ENCODE measurements around the gene NGF. TPM values are rescaled to one million over a fixed set of nuclear protein-coding genes. Genes with fewer than 3 reads are reported as not detected.

Gene NGF
- total RNA-seq, 3 donors from 2014 or later (not counting 1 experiment from before 2014, with no cell fraction given): not detected

- H3K4me1 ChIP-seq (ENCODE audit: control insufficient read depth, insufficient read depth, low read length): no peaks in the 10 kb centered on the region
- Mint-ChIP-seq H3K4me1 (no peaks in the 10 kb centered on the region), H3K27me3 (ENCODE audit: low read depth in 2 of 2) (peaks cover 0 to 6% of the 10 kb centered on the region in 2 donors), H3K4me3 (no peak overlapping the region), H3K9me3 (no peaks in the 10 kb centered on the region), H3K36me3 (no peaks in the 10 kb centered on the region), H3K27ac (no peak overlapping the region)
- no peak for TF ChIP-seq CTCF (IDR thresholded peaks at IDR 0.05)
- no peak for DNase-seq
- intact Hi-C loops (cut with micrococcal nuclease): no loop called here
- H3K9me3 ChIP-seq (ENCODE audit: control insufficient read depth, insufficient read depth, low read length): no peaks in the 10 kb centered on the region
- H3K27me3 ChIP-seq (ENCODE audit: control insufficient read depth, insufficient read depth, low read length): no peaks in the 10 kb centered on the region
- WGBS (ENCODE audit: insufficient coverage): 81% methylated on average over 11 of the region's 11 CpGs
- no peak for ATAC-seq
- H3K27ac ChIP-seq (ENCODE audit: low read length): no peak overlapping the region
- no peaks in the 10 kb centered on the region for H3K36me3 ChIP-seq (ENCODE audit: control insufficient read depth, insufficient read depth, low read length)
- H3K4me3 ChIP-seq (ENCODE audit: low read length): no peak overlapping the region
Measured at GRCh38 chr1:115282807-115283208, 55.2 kb downstream of the NGF start.

- Mint-ChIP-seq H3K27ac (no peak overlapping the region), H3K4me3 (no peak overlapping the region), H3K36me3 (no peaks in the 10 kb centered on the region), H3K9me3 (no peaks in the 10 kb centered on the region), H3K27me3 (ENCODE audit: low read depth in 2 of 2) (peaks cover 0 to 6% of the 10 kb centered on the region in 2 donors), H3K4me1 (no peaks in the 10 kb centered on the region)
- ATAC-seq (no peak), DNase-seq (no peak)
- no peak for TF ChIP-seq CTCF (IDR thresholded peaks at IDR 0.05)
- intact Hi-C loops (cut with micrococcal nuclease): no loop called here
- H3K4me1 ChIP-seq (ENCODE audit: control insufficient read depth, insufficient read depth, low read length): no peaks in the 10 kb centered on the region
- H3K27me3 ChIP-seq (ENCODE audit: control insufficient read depth, insufficient read depth, low read length): no peaks in the 10 kb centered on the region
- WGBS (ENCODE audit: insufficient coverage): 98% methylated on average over 2 of the region's 2 CpGs
- no peaks in the 10 kb centered on the region for H3K36me3 ChIP-seq (ENCODE audit: control insufficient read depth, insufficient read depth, low read length)
- H3K9me3 ChIP-seq (ENCODE audit: control insufficient read depth, insufficient read depth, low read length): no peaks in the 10 kb centered on the region
- no peak overlapping the region for H3K4me3 ChIP-seq (ENCODE audit: low read length)
- no peak overlapping the region for H3K27ac ChIP-seq (ENCODE audit: low read length)
Measured at GRCh38 chr1:115281143-115281542, 56.9 kb downstream of the NGF start.

DNA sequence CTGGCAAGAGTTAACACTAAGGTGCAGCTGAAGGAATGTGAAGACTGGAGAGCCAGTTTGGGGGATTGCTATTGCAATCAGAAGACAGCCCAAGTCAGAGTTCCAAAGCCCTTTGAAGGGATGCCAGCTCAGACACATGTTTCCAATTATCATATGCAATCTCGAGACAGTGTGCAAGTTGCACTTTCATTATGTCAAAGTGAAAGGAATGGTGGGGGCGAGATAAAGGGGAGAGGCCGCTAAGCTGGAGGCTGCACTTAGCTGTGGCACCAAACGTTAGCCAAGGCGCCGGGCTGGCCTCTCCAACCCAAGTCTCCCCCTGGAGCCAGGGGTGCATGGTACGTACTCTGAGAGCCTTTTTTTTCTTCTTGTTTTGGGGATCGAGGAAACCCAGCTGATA is 58.0 kb downstream of the NGF start:
- no peaks in the 10 kb centered on the region for H3K4me1 Mint-ChIP-seq
- ATAC-seq (no peak), DNase-seq (no peak)
- H3K9me3 Mint-ChIP-seq: no peaks in the 10 kb centered on the region
- Histone ChIP-seq H3K27me3 (ENCODE audit: control insufficient read depth, insufficient read depth, low read length) (no peaks in the 10 kb centered on the region), H3K9me3 (ENCODE audit: control insufficient read depth, insufficient read depth, low read length) (no peaks in the 10 kb centered on the region), H3K36me3 (ENCODE audit: control insufficient read depth, insufficient read depth, low read length) (no peaks in the 10 kb centered on the region), H3K4me1 (ENCODE audit: control insufficient read depth, insufficient read depth, low read length) (no peaks in the 10 kb centered on the region), H3K27ac (ENCODE audit: low read length) (no peak overlapping the region), H3K4me3 (ENCODE audit: low read length) (no peak overlapping the region)
- no peak overlapping the region for H3K27ac Mint-ChIP-seq
- intact Hi-C loops (cut with micrococcal nuclease): no loop called here
- no peak overlapping the region for H3K4me3 Mint-ChIP-seq
- H3K36me3 Mint-ChIP-seq: no peaks in the 10 kb centered on the region
- H3K27me3 Mint-ChIP-seq (ENCODE audit: low read depth in 2 of 2): peaks cover 0 to 6% of the 10 kb centered on the region in 2 donors
- no peak for TF ChIP-seq CTCF (IDR thresholded peaks at IDR 0.05)
- 84% methylated on average over 8 of the region's 8 CpGs for WGBS (ENCODE audit: insufficient coverage)

GRCh38 chr1:115278211-115278610 is 59.8 kb downstream of the NGF start:
- no peaks in the 10 kb centered on the region for H3K36me3 Mint-ChIP-seq
- no peaks in the 10 kb centered on the region for H3K4me1 Mint-ChIP-seq
- DNase-seq: no peak
- TF ChIP-seq CTCF (IDR thresholded peaks at IDR 0.05): no peak
- no peak overlapping the region for H3K27ac Mint-ChIP-seq
- H3K27ac ChIP-seq (ENCODE audit: low read length): no peak overlapping the region
- no peaks in the 10 kb centered on the region for H3K27me3 ChIP-seq (ENCODE audit: control insufficient read depth, insufficient read depth, low read length)
- 84% methylated on average over 3 of the region's 3 CpGs for WGBS (ENCODE audit: insufficient coverage)
- H3K27me3 Mint-ChIP-seq (ENCODE audit: low read depth in 2 of 2): peaks cover 4 to 6% of the 10 kb centered on the region in 2 donors
- intact Hi-C loops (cut with micrococcal nuclease): no loop called here
- no peak overlapping the region for H3K4me3 Mint-ChIP-seq
- H3K4me3 ChIP-seq (ENCODE audit: low read length): no peak overlapping the region
- no peaks in the 10 kb centered on the region for H3K9me3 Mint-ChIP-seq
- no peaks in the 10 kb centered on the region for H3K36me3 ChIP-seq (ENCODE audit: control insufficient read depth, insufficient read depth, low read length)
- H3K4me1 ChIP-seq (ENCODE audit: control insufficient read depth, insufficient read depth, low read length): no peaks in the 10 kb centered on the region
- ATAC-seq: no peak
- no peaks in the 10 kb centered on the region for H3K9me3 ChIP-seq (ENCODE audit: control insufficient read depth, insufficient read depth, low read length)
